Stimulated activated CD8-positive, alpha-beta memory T cell treated with anti-CD3 and anti-CD28 coated beads, Interleukin-4, amount 100 ng/mL, for 48 hours (primary cell): ENCODE measurements around the gene HBEGF.

ENCODE experiments used
- DNase-seq: peaks from one replicate; pipeline ENCODE4 v3.0.0-alpha.2; 2020

The HBEGF gene

DNA sequence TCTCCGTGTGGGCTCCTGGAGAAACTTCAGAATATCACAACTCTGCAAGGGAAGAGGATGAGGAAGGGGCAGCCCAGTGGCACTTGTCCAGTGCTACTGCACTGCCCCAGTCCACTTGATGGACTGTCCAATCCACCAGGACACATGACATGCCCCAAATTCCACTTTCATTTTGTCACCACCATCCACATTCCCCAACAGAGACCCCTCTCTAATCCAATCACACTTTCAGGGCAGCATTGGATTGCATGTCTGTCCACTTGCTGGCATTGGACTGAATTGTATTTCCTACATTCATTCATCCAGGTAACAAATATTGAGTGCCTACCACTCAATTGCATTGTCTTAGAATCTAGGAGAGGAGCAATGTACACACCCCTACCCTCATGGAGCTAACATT lies 14.8 kb downstream of the HBEGF start:
- DNase-seq, result no peak

DNA sequence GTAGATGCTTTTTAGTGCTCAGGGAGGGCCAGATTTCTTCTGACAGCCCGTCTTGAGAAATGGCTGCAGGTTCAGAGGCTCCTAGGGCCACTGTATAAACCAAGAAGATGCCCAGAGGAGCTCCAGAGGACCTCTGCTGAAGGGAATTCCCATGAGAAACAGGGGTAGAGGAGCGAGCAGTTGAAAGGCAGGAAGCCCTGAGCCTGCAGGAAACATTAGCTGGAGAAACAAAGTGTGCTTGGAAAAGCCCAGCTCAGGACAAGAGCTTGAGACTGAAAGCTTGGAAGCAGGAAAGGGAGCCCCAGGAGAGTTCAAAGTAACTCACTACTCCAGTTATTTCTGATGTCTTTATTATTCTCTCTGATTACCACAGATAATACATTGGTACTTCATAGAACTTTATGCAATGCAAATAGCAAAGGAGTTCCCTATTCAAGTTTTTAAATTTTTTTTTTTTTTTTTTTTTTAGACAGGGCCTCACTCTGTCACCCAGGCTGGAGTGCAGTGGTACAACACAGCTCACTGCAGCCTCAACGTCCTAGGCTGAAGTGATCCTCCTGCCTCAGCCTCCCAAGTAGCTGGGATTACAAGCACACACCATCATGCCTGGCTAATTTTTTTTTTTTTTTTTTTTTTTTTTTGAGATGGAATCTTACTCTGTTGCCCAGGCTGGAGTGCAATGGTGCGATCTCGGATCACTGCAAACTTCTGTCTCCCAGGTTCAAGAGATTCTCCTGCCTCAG lies 16.5 kb downstream of the HBEGF start:
- DNase-seq, result no peak

- no peak for DNase-seq
Measured at GRCh38 chr5:140328036-140328764, 18.2 kb downstream of the HBEGF start.

DNA sequence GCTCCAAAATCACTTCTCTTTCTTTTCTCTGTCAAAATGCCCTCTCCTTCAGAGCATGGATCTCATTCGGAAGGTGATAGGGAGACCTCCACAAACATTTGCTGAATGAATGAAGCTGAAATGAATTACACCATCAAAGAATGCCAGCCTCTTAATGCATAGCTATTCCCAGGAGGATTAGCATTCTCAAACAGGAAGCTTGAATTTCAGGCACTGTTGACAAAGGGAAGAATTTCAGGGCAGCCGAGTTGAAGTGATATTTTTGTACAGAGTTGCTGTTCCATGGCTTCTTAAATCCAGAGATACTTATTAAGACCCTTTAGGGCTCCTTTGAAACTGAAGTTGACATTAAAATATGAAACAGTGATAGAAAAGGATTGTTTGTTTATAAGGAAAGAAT lies 18.8 kb downstream of the HBEGF start:
- no peak for DNase-seq

- DNase-seq, result no peak
Measured at GRCh38 chr5:140325486-140325885, 20.9 kb downstream of the HBEGF start.

GRCh38 chr5:140324617-140325241 lies 21.7 kb downstream of the HBEGF start:
- no peak for DNase-seq

GRCh38 chr5:140324041-140324600 lies 22.3 kb downstream of the HBEGF start:
- no peak for DNase-seq

DNA sequence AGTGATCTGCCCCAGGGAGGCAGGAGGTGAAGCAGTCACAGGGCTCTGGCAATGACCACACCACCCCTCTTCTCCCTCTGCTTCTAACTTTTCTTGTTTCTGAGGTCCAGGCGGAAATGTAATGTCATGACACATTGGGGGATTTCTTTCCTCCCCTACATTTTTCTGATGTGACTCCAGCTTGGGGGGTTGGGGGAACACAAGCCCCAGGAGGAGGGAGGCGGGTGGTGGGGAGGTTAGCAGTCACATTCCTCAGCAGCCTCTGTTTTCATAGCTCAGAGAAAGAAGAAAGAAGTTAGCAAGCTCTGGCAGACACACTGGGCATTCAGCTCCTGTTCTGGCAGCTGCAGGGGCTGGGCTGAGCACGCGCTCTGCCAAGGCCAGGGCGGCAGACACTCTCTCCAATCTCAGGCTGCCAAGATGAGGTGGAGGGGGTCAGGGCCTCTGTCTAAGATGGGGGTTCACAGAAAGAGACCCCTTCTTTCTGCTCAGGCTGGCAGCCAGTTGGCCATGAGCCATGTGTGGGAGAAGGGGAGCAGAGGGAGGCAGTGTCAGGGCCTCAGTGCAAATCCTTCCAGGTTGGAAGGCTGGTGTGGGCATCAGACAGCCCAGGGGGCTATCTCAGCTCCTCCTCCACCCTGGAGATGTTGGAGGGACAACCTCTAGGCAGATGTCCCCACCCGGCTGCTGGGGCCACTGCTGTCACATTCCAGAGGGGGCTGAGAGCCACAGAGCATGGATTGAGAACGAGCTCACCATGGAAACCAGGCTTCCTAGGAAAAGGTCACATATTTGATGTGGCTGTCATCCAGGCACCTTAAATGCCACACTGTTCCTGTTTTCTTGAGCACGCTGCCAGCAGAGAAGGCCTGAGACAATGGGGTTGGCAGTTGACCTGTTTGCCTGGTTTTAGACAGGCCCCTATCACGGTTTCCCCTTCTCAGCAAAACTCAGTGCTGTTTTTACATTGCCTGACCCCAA lies 23.4 kb downstream of the HBEGF start:
- DNase-seq, result no peak

DNA sequence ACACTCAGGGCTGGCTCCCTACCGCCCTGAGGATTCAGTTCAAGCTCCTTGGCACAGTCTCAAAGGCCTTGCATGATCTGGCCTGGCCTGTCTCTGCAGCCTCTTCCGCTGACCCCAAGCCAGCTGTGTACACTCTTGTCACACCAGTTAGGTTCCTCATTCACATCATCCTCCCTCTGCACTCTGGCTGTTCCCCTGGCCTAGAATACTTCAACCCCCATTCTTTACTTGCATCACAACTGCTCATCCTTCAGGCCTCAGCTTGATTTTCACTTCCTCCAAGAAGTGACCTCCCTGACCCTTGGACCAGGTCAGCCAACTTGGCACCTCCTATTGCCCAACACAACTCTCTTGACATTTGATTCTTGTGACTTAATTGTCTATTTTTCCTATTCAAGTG lies 24.6 kb downstream of the HBEGF start:
- DNase-seq, result no peak

GRCh38 chr5:140319833-140320232 lies 26.6 kb downstream of the HBEGF start:
- no peak for DNase-seq

DNA sequence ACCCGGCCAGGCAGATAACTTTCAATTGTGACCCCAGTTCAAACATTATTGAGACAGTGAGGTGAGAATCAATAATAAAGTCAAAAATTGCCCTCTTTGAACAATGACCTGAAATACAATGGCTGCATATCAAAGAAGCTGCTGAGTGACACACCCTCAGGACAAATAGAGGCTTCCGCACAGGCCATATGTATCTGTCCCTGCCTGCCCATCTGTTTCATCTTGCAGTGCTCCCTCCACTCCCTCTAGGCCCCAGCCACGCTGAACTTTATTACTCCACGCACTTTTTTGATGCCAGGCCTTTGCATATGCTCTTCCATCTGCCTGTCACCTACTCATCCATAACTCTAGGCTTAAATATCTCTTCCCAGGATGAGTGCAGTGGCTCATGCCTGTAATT lies 27.6 kb downstream of the HBEGF start:
- DNase-seq, result no peak

DNA sequence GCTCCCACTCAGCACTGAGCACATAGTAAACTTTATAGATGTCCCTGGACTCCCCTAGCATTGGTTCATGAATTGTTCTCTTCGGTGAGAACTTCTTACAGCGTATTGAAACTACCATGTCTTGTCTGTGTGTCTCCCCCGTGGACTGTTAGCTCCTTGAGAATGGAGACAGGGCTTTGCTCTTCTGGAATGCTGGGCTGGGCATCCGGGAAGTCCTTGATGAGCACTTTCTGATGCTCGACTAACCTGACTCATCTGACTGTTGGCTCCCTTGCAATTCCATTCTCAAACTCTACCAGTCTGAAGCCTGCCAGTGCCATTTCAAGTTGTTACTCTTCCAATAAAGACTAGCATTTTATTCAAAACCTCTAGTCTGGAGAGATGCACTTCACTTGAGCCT lies 28.5 kb downstream of the HBEGF start:
- DNase-seq, result no peak

DNA sequence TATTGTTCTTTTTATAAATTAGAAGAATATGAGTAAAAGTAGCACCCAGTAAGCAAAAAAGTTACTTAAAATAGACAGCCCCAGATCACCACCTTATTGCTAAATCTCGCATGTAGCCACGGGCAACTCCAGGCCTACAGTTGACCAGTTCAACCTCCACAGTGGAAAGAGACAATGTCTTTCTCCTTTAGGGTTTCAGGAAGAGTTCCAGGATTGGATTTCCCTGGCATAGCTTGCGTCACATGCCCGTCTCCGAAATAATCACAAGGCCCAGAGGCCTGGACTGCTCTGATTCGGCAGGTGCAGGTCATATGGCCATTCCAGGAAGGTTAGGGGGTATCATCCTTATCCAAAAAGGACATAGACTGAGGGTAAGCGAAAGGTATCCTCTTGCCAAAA lies 33.6 kb downstream of the HBEGF start:
- DNase-seq, result no peak

- DNase-seq, result no peak
Measured at GRCh38 chr5:140312067-140312790, 34.2 kb downstream of the HBEGF start.

DNA sequence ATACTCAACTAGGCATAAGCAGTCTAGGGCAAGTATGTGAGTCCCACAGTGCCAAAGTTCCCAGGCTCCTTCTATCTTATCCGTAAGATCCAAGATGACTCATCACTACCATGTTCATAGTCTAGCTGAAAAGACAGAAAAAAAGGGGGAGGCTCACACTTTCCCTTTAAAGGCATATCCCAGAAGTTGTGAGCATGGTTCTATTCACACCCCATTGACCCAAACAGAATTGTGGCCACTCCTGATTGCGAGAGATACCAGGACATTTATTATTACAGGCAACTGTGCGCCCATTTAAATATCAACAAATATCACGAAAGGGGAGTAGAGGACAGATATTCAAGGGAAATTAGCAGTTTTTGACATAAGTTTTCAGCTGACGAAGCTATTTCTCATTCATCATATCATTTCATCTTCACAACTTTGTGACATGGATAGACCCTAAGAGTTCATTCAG lies 35.4 kb downstream of the HBEGF start:
- no peak for DNase-seq

GRCh38 chr5:140310434-140310833 lies 36.0 kb downstream of the HBEGF start:
- no peak for DNase-seq

DNA sequence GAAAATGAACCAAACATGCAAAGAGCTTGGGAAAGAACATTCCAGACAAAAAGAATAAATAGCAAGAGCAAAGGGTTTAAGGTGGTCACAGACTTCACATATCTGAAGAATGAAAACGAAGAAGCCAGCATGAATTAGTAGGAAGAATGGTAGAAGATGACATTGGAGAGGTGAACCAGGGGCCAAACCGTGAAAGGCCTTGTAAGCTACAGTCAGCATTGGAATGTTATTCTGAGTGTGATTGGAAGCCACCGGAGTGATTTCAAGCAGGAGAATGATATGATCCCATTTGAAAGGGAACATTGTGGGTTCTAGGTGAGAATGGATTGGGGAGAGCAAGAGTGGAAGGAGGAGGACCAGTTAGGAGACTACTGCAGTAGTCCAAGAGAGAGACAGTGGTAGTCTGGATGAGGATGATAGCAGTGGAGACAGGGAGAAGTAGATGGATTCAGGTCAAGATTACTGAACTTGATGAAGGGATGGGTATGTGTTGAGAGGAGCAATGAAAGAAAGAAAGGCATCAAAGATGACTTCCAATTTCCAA lies 36.6 kb downstream of the HBEGF start:
- DNase-seq, result no peak

DNA sequence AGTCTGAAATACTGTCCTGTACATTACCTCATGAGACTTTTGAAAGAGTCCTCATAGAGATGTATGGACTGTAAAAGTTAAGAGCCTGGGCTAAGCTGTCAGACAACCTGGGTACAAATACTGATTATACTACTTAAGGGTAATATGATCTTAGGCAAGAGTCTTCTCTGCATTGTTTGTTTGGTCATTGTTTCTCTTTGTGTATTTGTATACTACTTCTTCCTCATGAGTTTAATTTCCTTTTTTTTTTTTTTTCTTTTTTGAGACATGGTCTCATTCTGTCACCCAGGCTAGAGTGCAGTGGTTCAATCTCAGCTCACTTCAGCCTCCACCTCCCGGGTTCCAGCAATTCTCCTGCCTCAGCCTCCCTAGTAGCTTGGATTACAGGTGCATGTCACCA lies 40.9 kb downstream of the HBEGF start:
- DNase-seq, result no peak

DNA sequence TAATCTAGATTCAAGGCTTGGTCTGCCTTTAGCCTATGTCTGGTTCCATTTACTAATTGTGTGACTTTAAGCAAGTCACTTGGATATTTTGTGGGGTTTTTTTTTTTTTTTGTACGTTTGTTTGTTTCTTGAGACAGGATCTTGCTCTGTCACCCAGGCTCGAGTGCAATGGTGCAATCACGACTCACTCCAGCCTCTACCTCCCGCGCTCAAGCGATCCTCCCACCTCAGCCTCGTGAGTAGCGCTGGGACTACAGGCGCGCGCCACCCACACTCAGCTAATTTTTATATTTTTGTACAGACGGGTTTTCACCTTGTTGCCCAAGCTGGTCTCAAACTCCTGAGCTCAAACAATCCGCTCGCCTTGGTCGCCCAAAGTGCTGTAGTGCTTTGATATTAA lies 42.4 kb downstream of the HBEGF start:
- DNase-seq, result no peak

GRCh38 chr5:140302786-140303639 lies 43.4 kb downstream of the HBEGF start, which contains the start of gene PFDN1:
PFDN1 (minus strand) TSS chr5:140303101; CDS start chr5:140303073, 28 bp downstream.
- peak; percentile 92 for DNase-seq
